SW 1271 (cell line): ENCODE results near the gene PALLD.

Experiments used
- DNase-seq, 2 experiments: peaks; one replicate each; lab custom pipeline; 2025; lab: John Stamatoyannopoulos, UW

Gene PALLD

DNA sequence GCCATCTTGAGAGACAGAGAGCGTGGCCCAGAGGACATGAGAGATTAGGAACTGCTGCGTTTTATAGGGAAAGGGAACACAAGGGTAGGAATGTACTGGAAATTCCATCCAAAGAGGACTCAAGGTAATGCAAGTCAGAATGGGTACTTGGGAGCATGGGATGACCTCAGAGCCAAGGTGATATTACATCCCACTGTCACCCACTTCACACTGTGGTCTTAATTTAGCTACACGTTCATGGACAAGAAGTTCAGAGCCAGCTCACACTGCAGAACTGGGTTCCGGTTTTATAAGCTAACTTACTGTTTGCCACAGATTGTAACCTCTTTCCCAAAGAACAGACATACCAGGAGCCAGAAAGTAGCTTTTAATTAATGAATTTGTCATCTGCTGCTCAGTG, 268.5 kb downstream of the PALLD start:
- no peak for DNase-seq

DNA sequence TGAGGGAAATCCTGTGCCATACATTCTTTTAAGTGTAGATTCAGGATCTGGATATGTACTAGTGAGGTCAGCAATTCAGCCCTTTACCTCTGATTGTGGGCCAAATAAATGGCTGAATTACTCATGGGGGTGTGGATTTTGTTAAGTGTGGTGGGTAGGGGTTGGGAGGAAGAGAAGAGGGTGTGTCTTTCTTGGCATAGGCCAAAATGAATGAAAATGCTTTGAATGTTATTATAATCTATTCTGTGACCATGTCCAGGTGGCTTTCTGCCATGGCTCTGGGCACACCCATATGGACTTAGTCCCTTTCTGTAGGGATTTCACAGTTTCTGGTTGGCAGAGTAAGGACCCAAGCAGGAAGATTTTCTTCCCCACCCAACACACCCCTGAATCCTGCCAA, 268.9 kb downstream of the PALLD start:
- DNase-seq: no peak

- DNase-seq: no peak
These were observed 269.9 kb downstream of the PALLD start for GRCh38 chr4:168766604-168767316.

GRCh38 chr4:168769416-168769815, 272.6 kb downstream of the PALLD start:
- no peak for DNase-seq

GRCh38 chr4:168769837-168770236, 273.0 kb downstream of the PALLD start:
- no peak for DNase-seq

DNA sequence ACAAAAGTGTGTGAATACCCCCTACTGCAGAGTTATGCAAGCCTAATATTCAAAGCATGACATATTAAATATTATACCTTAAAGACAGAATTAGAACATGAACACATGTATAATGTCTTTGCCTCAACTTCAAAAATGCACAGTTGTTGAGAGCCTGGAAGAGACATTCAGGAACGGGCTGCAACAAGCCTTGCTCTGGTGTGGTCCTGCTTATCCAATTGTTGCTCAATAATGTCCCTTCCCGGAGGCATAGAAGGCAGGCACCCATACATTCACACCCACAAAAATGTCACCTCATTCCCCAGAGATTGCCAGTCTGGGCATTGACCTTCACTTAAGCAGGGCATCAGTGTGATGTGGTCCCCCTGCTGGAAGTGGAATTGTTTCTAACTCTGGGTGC, 274.4 kb downstream of the PALLD start:
- DNase-seq: no peak

DNA sequence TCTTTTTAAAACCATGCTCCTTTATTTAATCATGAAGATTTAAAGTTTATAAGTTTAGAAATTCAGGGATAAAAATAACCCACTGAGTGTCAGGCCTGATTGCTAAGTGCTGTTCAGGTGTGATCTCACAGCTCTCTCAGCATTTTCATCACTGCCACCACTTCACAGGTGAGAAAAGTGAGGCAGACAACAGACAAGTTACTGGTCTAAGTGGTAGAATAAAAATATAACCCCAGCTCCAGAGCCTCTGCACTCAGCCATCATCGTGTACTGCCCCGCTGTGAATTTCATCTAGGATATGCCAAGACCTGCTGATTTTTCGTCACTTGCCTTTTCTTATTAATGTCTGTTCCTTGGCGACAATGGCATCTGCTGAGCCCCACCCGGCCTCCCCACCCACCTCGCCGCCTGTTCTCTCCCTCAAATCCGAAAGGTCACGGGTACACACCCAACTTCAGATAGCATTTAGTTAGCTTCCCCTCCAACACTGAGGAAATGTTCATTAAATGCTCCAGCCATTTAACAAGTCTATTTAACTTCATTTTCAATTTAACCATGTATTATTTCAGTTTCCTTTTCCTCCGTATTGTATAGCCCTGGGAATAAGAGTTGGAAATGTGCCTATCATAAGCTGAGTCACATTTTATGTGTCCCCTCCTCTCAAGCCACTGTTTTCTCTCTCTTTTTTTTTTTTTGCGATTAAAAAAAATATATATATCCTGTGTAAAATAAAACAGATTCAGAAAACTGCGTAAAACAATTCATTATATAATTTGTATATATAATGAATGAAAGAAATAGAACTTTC, 276.7 kb downstream of the PALLD start:
- no peak for DNase-seq

DNA sequence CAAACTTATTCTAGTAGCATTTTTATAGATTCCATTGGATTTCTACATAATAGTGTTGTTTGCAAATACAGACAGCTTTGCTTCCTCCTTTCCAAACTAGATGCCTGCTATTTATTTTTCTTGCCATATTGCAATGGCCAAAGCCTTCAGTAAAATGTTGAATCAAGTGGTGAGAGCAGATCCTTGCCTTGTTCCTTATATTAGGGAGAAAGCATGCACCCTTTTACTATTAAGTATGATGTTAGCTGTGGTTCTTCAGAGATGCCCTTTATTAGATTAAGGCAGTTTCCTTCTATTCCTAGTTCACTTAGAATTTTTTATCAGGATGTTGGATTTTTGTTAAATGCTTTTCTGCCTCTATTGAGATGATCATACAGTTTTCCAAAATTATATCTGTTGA, 279.5 kb downstream of the PALLD start:
- DNase-seq: no peak

GRCh38 chr4:168777277-168777965, 280.6 kb downstream of the PALLD start:
- no peak for DNase-seq

GRCh38 chr4:168781341-168781740, 284.5 kb downstream of the PALLD start:
- no peak for DNase-seq

- no peak for DNase-seq
These were observed 285.1 kb downstream of the PALLD start for GRCh38 chr4:168781926-168782325.

- no peak for DNase-seq
These were observed 285.6 kb downstream of the PALLD start for GRCh38 chr4:168782439-168782838.

GRCh38 chr4:168784786-168785461, 288.1 kb downstream of the PALLD start:
- no peak for DNase-seq

GRCh38 chr4:168787334-168787733, 290.5 kb downstream of the PALLD start:
- no peak for DNase-seq

DNA sequence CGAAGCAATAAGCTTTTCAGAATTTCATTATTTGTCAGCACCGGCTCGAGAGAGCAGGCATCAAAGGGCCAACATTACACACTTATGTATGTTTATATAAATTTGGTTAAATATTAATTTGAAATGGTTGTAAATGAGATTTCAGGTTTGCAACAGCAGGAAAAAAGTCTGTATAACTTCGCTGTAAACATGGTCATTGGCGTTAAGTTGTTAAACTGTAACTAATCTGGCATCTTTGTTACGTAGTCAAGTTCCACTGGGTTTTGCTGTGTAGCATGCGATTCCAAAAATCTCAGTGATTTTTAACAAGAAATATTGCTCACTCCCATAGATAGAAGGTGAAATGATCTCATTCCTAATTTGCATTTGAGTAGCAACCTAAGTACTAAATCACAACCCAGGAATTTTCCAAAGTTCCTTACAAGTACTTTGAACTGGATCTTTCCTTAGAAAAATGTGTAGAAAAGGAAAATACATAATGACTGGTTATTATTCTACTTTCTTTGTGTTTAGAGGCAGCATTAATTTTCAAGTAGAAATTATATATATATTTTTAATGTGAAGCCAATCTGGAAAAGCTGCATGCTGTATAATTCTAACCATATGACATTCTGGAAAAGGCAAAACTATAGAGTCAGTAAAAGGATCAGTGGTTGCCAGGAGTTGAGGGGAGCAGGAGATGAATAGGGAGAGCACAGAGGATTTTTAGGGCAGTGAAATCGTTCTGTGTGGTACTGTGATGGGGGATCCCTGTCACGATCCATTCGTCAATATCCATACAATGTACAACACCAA, 291.1 kb downstream of the PALLD start:
- no peak for DNase-seq

DNA sequence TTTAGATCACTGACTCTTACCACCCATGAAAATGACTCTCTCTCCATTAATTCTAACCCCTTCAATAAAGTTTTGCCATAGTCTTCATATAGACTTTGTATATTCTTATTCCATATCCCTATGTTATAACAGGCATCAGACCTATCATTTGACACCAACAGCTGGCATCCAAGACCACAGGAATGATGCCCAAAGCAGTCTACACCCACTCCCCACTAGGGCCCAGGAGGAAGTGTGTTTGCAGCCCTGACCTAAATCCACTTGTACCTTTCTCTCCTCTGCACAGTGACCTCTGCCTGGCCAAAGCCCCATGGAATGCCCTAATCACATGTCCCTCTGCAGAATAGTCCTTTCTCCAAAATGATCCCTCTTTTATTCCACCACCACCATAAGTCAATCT, 294.0 kb downstream of the PALLD start:
- no peak for DNase-seq

DNA sequence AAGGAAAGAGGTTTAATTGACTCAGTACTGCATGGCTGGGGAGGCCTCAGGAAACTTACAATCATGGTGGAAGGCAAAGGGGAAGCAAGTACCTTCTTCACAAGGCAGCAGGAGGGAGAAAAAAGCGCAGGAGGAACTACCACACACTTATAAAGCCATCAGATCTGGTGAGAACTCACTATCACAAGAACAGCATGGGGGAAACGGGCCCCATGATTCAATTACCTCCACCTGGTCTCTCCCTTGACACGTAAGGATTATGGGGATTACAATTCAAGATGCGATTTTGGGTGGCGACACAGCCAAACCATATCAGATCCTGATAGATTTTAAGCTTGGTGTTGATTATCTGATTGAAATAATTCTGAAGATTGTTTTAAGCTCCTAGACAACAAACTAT, 294.5 kb downstream of the PALLD start:
- no peak for DNase-seq

DNA sequence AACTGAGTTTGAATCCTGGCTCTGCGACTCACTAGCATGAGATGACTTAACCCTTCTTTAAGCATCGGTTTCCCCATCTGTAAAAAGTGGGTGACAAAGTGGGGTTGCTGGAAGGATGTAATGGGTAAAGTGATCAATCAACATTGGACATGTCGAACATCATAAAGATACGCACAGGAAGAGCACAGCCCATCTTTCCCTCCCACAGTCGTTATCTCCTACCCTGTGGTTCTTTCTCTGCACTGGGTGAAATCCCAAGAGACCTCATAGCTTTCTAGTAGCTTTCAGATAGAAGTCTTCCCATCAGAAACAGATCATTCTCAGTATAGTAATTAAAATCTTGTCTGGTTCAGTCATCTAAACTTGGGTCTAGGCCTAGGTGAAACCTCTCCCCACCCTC, 296.7 kb downstream of the PALLD start:
- DNase-seq: no peak

DNA sequence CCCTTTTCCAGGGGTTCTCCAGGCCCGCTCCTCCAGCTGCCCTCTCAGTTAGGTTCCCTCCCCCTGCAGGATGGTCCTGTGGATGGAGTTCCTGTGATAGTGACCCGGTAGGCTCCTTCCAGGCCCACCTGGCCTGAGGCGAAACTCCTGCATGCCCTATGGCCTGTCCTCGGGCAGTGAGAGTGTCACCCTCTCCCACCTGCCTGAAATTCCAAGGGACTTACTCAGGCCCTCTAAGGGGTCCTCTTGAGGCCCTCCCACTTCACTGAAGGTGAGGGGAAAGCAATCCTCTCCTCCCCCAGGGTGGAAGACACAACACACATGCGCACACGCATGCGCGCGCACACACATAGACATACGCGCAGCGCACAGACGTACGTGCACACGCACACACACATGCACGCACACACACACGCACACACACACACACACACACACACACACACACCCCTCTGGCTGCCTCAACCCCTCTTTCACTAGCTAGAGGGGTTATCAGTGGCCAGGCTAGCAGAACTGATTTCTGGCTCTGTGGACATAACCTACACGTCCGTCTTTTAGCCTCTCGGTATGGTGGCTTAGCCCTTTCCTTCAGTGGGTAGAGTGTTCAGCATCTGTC, 297.3 kb downstream of the PALLD start:
- DNase-seq: no peak

DNA sequence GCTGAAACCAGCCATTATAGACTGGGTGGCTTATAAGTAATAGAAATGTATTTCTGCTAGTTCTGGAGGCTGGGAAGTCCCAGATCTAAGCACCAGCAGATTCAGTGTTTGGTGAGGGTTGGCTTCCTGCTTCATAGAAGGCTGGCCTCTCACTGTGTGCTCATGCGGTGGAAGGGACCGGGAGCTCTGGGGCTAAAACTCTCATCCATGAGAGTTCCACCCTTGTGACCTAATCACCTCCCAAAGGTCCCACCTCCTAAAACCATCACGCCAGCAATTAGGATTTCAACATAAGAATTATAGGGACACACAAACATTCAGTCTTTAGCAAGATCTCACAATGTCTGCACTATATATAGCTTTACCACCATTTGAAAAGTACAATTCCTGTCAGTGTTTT, 298.0 kb downstream of the PALLD start:
- DNase-seq: no peak

GRCh38 chr4:168795346-168795745, 298.5 kb downstream of the PALLD start:
- no peak for DNase-seq
